NB4 (cell line): ENCODE data around the gene TAF15.

Experiments used
- DNase-seq: peaks from one replicate; pipeline ENCODE4 v3.0.0; 2010; ENCODE audit warnings: low read depth
- H3K4me3 ChIP-seq: one replicate; pipeline ENCODE4 v1.5.1; 2011; ENCODE audit warnings: mild to moderate bottlenecking, low read depth, low read length, moderate library complexity
- CTCF ChIP-seq: IDR thresholded peaks from one replicate; pipeline ENCODE4 v1.5.1; 2012; ENCODE audit warnings: low read depth, low read length
- MAX ChIP-seq: IDR thresholded peaks from 2 replicates; pipeline ENCODE4 v1.6.1; 2011; ENCODE audit warnings: low read depth, low read length
- MYC ChIP-seq: IDR thresholded peaks from 2 replicates; pipeline ENCODE4 v1.6.1; 2011; ENCODE audit warnings: low read depth, low read length
- POLR2A ChIP-seq: IDR thresholded peaks from 2 replicates; pipeline ENCODE4 v1.6.1; 2011; ENCODE audit warnings: mild to moderate bottlenecking; ENCODE audit not compliant: insufficient read length; ENCODE audit errors: extremely low read depth

Gene TAF15

GRCh38 chr17:35811759-35812158 lies 2.5 kb downstream of the TAF15 start:
- no peak for DNase-seq
- TF ChIP-seq MAX (no peak), MYC (no peak)
- peak overlapping the region; percentile 99 for H3K4me3 ChIP-seq

DNA sequence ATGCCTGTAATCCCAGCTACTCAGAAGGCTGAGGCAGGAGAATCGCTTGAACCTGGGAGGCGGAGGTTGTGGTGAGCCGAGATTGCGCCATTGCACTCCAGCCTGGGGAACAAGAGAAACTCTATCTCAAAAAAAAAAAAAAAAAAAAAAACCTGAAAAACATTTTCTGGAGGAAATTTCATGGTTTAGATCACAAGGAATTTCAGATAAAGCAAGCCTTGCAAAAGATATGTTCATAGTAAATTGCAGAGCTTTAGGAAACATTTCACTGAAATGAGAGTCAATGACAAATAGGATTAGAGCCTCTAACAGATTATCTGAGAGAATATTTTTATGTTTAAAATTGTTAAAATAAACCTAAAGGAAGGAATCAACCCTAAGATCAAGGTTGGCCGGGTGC lies 3.2 kb downstream of the TAF15 start:
- no peak for DNase-seq
- no peak for TF ChIP-seq POLR2A
- no peak for TF ChIP-seq MAX
- no peak for TF ChIP-seq CTCF
- TF ChIP-seq MYC: no peak
- no peak overlapping the region for H3K4me3 ChIP-seq

DNA sequence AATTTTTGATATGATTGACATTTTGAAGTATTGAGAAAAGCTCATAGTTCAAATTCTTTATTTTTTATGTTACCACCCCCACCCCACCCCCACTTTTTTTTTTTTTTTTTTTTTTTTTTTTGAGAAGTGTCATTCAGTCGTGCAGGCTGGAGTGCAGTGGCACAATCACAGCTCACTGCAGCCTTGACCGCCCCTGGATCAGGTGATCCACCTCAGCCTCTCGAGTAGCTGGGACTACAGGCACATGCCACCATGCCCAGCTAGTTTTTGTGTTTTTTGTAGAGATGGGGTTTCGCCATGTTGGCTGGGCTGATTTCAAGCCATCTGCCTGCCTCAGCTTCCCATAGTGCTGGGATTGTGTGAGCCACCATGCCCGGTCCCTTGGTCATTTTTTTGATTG lies 7.4 kb downstream of the TAF15 start:
- TF ChIP-seq CTCF: no peak
- no peak for TF ChIP-seq MYC
- TF ChIP-seq MAX: no peak
- no peak for TF ChIP-seq POLR2A
- no peak overlapping the region for H3K4me3 ChIP-seq
- no peak for DNase-seq

DNA sequence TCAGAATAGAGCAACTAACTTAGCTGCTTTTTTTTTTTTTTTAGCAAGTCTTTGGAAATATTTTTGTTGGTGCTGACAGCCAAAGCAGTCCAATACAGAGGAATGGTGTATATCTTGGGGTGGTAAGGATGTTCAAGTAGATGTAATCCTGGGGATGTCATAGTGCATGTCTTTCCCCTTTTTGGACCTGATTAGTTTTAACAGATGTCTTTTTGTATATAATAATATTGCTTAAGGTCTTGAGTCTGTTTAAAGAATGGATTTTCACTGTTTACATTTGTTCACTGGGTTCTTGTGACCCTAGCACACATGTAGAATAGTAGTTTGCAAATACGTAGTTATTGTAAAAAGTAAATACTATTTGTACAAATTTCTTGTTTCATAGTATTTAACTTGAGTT lies 7.9 kb downstream of the TAF15 start:
- TF ChIP-seq MYC: no peak
- no peak for TF ChIP-seq POLR2A
- no peak overlapping the region for H3K4me3 ChIP-seq
- no peak for DNase-seq

DNA sequence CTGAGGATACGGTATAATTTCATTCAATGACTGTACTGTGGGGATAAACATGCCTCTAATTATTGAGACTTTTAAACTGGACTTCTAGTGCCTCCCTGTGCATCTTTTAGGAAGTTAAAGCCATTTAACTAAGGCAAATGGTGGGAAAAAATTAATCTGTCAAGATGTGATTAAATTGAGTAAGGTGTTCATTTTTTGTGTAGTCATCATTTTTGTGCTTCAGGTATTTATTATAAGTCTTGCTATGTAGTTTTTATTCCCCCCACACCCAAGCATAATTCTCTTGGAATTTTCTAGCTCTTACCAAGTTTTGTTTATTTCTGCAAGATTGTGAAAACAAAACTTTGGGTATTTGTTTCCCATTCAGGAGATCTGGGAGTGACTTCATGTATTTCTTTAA lies 10.2 kb downstream of the TAF15 start:
- no peak for TF ChIP-seq MYC
- TF ChIP-seq POLR2A: no peak
- no peak for TF ChIP-seq MAX
- TF ChIP-seq CTCF: no peak
- H3K4me3 ChIP-seq: no peak overlapping the region
- DNase-seq: no peak

DNA sequence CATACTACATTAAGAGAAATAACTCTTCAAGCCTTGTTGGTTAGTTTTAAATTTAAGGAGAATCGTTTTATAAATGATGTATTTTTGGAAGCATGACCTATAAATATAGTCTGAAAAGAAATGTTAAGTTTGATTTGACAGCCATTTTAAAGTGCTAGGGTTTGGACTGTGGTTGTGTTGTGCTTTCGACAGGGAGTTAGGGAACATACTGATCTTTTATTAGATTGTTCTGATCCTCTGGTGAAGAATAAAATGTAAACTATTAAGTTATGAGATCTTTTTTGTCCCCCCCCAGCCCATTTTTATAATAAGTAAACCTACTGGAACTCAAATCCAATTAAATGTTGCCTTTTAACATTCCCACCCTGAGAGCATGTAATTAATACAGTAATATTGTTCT lies 12.0 kb downstream of the TAF15 start:
- TF ChIP-seq POLR2A (no peak), MAX (no peak), CTCF (no peak), MYC (no peak)
- H3K4me3 ChIP-seq: no peak overlapping the region
- no peak for DNase-seq

- DNase-seq: no peak
- no peak overlapping the region for H3K4me3 ChIP-seq
- TF ChIP-seq CTCF: no peak
- TF ChIP-seq POLR2A: no peak
- no peak for TF ChIP-seq MAX
- no peak for TF ChIP-seq MYC
Observed at GRCh38 chr17:35825206-35825605, 15.9 kb downstream of the TAF15 start.
